NCI-H1092 treated with DMSO at 0.1 percent for 48 hours (cell line): ENCODE data around the gene SPACA4.
"Not testable (repeated sequence)": the region's sequence is repeated elsewhere in the genome, so short reads cannot be mapped to it uniquely, and the experiment has no call there.

ENCODE experiments used
- DNase-seq: peaks from one replicate; lab custom pipeline; 2025; lab: John Stamatoyannopoulos, UW

The SPACA4 gene, protein sequence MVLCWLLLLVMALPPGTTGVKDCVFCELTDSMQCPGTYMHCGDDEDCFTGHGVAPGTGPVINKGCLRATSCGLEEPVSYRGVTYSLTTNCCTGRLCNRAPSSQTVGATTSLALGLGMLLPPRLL

GRCh38 chr19:48606463-48607358, at the start of gene SPACA4:
Gene SPACA4, plus strand, starts transcription at chr19:48606742. Its CDS starts 237 bp downstream, at chr19:48606979.
- DNase-seq: no peak

GRCh38 chr19:48556825-48557224, 49.7 kb upstream of the SPACA4 start:
- no peak for DNase-seq

GRCh38 chr19:48558018-48558684, 48.4 kb upstream of the SPACA4 start:
- DNase-seq: no peak

DNA sequence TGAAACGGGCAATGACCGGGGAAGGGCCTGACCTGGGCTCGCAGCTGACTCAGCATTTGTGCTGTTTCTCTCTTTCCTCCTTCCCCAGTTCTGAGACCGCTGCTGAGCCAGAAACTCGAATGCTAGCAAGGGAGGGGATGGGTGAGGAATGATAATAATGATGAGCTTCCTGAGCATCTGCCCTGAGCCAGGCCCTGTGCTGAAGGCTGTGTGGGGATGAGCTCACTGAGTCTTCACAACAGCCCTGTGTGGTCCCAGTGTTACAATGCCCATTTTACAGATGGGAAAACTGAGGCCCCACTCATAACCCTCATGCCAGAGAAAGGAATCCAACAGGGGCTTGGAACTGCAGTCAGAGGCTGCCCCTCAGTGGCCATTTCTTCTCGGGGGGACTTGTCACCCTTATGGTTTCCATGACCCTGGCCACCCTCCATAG, 46.4 kb upstream of the SPACA4 start:
- DNase-seq: no peak

DNA sequence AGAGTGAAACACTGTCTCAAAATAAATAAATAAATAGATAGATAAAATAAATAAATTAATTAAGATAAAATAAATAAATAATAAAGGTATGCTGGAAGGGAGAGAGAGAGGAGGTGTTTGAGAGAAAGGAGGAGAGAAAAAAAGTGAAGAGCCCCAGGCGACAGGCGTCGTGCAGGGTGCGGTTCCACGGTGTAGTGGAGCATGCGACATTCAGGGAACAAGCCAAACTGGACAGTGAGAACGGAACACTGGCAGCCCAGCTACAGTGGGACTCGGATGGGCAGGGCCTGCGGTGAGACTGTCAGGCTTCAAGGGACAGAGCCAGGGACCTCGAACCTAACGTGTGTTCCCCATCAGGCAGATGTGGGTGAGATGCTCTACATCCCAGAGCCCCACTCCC, 45.1 kb upstream of the SPACA4 start:
- no peak for DNase-seq

GRCh38 chr19:48565090-48565489, 41.5 kb upstream of the SPACA4 start:
- DNase-seq: no peak

- DNase-seq: no peak
These were observed 38.1 kb upstream of the SPACA4 start for GRCh38 chr19:48568345-48568886.

- DNase-seq: no peak
These were observed 36.7 kb upstream of the SPACA4 start for GRCh38 chr19:48569814-48570213.

DNA sequence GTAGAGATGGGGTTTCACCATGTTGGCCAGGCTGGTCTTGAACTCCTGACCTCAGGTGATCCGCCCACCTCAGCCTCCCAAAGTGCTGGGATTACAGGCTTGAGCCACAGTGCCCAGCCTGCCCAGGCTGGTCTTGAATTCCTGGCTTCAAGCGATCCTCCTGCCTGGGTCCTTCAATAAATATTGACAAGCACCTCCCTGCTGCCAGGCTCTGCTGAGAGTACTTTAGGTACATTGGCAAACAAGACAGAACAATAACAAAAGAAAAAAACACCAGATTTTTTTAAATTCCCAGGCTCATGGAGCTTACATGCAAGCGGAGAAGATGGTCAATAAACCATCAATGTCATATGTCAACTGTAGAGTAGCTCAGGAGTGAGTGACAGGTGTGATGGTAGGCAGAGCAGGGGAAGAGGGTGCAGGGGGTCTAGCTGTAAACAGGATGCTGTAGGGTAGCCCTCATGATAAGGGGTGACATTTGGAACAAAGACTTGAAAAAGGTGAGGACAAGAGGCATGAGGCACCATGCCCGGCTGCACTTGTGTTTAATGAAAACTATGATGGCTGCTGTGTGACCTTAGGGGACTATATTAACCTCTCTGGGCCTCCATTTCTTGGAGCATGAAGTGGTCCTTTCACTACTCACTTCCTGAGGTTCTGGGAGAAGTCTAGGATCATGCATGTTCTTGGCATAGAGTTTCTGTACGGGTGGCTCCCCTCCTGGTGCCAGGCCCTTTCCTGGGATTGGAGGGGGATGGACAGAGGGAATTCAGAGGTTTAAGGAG, 35.0 kb upstream of the SPACA4 start:
- peak; percentile 36 for DNase-seq

- no peak for DNase-seq
These were observed 33.4 kb upstream of the SPACA4 start for GRCh38 chr19:48573163-48573505.

- no peak for DNase-seq
These were observed 30.5 kb upstream of the SPACA4 start for GRCh38 chr19:48575931-48576622.

DNA sequence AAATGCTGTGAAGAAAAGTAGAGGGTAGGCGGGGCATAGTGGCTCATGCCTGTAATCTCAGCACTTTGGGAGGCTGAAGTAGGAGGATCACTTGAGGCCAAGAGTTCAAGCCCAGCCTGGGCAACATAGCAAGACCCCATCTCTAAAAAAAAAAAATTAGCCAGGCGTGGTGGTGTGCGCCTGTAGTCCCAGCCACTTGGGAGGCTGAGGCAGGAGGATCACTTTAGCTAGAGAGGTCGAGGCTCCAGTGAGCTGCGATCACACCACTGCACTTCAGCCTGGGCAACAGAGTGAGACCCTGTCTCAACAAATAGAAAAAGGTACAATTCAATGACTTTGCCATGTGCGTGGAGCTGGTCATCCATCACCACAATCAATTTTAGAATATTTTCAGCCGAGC, 28.6 kb upstream of the SPACA4 start:
- DNase-seq: not testable (repeated sequence)

- DNase-seq: no peak
These were observed 27.7 kb upstream of the SPACA4 start for GRCh38 chr19:48578891-48579290.

DNA sequence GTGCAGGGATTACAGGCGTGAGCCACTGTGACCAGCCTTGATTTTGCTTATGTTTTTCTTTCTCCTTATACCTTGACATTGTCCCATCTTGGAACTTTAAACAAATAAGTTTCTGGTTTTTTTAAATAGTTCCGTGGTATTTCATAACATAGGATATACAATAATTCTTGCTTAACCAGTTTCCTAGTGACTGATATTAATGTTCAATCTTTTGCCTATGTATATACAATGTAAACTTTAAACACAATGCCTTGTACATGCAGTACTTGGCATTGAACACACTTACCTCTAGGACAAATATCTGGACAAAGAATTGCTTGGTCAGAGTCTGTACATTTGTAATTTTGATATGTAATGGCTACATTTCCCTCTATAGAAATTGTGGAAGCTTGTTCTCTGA, 24.4 kb upstream of the SPACA4 start:
- no peak for DNase-seq

DNA sequence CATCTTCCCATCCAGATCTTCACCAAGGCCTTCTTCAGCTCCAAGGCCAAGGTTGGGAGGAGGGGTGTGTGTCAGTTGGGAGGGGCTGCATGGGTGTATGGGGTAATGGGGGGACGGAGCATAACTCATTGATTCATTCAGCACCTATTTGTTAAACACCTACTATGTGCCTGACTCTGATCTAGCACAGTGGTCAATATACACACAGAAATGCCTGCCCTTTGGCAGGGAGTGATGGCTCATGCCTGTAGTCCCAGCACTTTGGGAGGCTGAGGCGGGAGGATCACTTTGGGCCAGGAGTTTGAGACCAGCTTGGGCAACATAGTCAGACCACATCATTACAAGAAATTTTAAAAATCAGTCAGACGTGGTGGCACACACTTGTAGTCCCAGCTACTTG, 19.2 kb upstream of the SPACA4 start:
- no peak for DNase-seq

DNA sequence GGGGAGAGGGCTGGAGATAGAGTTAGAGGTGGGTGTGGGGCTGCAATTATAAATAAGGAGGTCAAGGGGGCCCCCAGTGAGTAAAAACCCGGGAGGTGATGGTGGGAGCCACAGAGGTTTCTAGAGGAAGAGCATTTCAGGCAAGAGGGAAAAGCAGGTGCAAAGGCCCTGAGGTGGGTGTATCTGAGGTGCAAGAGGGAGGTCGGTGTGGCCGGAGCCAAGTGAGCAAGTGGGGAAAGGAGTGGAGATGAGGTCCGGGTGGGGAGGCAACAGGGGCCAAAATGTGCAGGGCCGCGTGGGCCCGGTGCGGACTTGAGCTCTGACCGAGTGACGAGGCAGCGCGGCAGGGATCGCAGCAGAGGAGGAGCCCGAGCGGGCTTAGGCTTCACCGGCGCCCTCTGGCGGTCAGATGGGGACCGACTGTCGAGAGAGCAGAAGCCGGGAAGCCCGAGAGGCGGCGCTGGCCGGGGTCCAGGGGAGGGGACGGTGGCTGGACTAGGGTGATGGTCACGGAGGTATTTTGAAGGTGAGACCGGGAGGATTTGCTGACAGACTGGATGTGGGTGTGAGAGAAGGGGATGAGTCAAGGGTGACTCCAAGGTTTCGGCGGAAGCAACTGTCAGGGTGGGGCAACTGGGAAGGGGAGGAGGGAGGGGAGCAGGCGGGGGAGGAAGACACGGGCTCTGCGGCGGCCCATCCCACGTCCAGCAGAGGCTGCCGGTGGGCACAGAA, 17.7 kb upstream of the SPACA4 start:
- DNase-seq: peak; percentile 34

DNA sequence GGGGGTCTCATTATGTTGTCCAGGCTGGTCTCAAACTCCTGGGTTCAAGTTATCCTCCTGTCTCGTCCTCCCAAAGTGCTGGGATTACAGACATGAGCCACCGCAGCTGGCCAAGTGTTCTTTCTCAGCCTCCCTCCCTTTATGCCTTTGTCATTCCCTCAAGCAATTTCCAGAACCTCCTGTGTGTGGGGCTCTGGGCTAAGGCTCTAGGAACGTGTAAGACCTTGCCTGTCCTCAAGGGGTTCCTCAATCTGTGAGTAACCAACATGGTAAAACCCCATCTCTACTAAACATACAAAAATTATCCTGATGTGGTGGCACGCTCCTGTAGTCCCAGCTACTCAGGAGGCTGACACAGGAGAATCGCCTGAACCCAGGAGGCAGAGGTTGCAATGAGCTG, 15.5 kb upstream of the SPACA4 start:
- no peak for DNase-seq

DNA sequence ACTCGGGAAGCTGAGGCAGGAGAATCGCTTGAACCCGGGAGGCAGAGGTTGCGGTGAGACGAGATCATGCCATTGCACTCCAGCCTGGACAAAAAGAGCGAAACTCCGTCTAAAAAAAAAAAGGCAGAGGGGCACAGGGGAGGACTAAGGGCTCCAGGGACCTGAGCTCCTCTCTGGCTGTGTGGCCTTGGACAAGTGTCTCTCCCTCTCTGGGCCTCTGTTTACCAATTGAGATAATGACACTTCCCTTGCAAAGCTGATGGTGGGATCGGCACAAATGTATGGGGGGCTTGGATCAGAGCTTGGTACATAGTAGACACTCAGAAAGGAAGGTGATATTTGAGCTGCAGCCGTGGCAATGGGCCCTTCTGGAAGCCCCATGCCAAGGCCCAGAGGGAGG, 11.4 kb upstream of the SPACA4 start:
- DNase-seq: no peak

GRCh38 chr19:48595833-48596232, 10.7 kb upstream of the SPACA4 start:
- no peak for DNase-seq

DNA sequence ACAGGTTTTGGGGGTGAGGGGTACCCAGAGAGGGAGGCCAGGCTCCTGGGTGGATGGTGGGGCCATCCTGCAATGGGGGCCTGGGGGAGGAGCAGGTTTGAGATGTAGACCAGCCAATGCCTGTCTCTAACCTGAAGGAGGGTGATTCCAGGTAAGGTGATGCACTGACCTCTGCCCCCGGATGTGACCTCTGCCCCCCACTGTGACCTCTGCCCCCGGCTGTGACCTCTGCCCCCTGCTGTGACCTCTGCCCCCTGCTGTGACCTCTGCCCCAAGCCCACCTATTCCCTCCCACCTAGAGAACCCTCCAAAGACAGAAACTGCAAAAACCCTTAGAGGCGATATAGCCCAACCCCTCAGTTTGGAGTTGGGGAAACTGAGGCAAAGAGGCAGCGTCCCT, 10.3 kb upstream of the SPACA4 start:
- no peak for DNase-seq
